Measurements from ENCODE around the gene F11R.
"Not testable (repeated sequence)": the region's sequence is repeated elsewhere in the genome, so short reads cannot be mapped to it uniquely, and the experiment has no call there.

The F11R gene

DNA sequence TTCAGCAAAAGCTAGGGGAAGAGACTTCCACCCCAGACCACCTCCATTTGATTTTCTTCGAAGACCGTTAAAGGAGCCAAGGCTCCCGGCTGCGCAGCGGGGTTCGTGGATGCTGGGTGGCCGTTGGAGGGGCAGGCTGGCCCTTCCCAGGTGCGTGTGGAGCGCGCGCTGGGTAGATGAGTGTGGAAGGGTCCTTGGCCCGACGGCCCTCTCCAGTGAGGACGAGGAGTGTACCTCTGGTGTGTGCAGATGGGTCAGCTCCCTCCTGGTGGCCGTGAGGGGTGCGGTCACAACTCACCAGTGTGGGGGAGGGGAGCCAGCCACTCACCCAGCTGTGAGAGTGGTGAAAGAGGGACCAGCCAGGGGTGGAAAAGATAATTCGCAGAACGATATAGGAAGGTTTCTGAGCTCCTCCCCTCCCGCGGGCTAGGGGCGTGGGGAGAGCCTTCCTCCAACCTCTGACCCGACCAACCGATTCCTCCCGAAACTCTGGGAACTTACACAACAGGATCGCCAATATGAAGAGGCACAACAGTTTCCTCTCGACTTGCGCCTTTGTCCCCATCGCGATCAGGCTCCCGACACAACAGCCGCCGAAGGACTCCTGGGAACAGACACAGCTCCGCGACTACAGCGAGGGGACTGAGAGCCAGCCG is at the start of gene F11R:
Gene F11R (minus strand): TSS at position 644 of the 656 bp plus-strand sequence. CDS start 79 bp downstream, at position 565.
- Histone ChIP-seq H3K36me3 (replicated peaks) (no peaks in the 10 kb centered on the region), H3K4me1 (peaks cover 31% of the 10 kb centered on the region), H3K4me3 (peak within 1 kb of the TSS; percentile 58), H3K27me3 (ENCODE audit: low read depth) (no peaks in the 10 kb centered on the region), H3K9me3 (no peaks in the 10 kb centered on the region)
- in situ Hi-C loops (cut with MboI; ENCODE audit: low sequenced_read_pairs) = no loop called here
- DNase-seq (ENCODE audit: low spot score in 2 of 2) = peak; percentile 28 to 79

DNA sequence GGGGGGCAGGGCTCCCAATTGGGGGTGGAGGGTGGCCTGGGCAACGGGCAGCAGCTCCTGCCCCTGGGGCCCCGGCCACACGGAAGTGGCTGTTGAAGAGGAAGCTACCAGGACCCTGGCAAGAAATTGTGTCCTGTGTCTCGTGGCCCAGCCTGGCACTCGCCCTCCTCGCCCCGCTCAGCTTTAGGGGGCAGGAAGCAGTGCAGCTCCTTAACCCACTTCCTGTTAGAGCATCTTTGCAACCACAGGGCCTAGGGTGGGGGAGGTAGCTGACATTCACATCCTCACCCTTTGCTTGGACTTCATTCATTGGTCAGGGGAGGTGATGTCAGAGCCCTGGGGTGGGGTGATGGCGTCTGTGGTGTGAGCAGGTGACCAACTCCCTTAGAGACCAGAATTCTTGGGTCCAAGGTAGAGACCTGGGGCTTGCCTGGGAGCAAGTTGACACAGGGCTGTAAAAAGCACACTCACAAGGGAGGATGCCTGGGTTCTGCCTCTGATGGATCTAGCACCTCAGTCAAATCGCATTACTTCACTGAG is 48.8 kb upstream of the F11R start, which contains the start of gene ARHGAP30:
Gene ARHGAP30 (minus strand): TSS at position 161 of the 540 bp plus-strand sequence. CDS start 267 bp downstream, outside the sequence.
- H3K27me3 ChIP-seq (ENCODE audit: low read depth) = no peaks in the 10 kb centered on the region
- no peaks in the 10 kb centered on the region for H3K4me1 ChIP-seq
- no peak for DNase-seq (ENCODE audit: low spot score in 2 of 2)
- H3K36me3 ChIP-seq (replicated peaks) = no peaks in the 10 kb centered on the region
- no peaks in the 10 kb centered on the region for H3K9me3 ChIP-seq
- in situ Hi-C loops (cut with MboI; ENCODE audit: low sequenced_read_pairs) = no loop called here
- no peak within 1 kb of the TSS for H3K4me3 ChIP-seq

- DNase-seq (ENCODE audit: low spot score in 2 of 2) = no peak
- H3K27me3 ChIP-seq (ENCODE audit: low read depth) = no peaks in the 10 kb centered on the region
- H3K9me3 ChIP-seq = no peaks in the 10 kb centered on the region
- in situ Hi-C loops (cut with MboI; ENCODE audit: low sequenced_read_pairs) = no loop called here
- no peak overlapping the region for H3K4me3 ChIP-seq
- H3K4me1 ChIP-seq = no peaks in the 10 kb centered on the region
- H3K36me3 ChIP-seq (replicated peaks) = no peaks in the 10 kb centered on the region
Observed at GRCh38 chr1:161069241-161069640, 48.3 kb upstream of the F11R start.

DNA sequence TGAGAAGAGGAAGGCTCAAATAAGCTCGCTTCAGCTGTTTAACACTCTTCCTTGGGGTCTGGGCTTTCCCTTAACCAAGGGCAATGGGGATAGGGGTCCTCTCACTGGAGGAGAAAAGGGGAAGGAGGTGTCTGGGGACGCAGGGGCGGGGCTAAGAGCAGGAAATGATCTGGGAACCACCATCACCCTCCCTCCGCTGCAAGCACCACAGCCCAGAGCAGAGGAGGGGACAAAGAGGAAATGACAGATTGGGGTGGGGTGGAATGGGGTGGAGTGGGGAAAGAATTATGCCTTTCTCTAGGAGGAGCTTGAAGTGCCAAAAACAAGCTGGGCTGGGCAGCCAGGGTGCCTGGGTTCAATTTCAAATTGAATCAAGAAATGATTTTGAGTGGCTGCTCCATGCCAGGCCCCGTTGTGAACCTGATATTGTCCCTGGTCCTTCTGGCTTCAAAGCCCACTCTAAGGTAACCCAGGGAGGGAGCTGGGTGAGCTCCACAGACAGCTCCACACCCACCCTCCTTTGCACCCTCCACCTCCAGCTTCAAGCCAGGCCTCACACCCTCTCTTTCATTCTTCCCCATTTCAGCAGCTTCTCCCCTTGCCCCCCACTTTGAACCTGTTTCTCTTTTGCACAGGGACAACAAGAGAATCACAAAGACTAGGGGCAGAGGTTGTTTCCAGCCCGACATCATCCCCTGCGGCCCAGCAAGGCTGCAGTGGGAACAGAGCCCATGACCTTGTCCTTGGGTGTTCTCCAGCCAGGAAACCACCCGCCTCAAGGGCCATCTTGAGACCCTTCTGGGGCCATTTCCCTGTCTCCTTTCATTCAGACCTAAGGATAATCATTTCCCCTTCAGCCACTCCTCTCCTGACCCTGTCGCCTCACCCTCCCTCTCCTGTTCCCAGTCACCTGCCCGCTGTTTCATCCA is 47.6 kb upstream of the F11R start:
- H3K36me3 ChIP-seq (replicated peaks) = no peaks in the 10 kb centered on the region
- no peak for DNase-seq (ENCODE audit: low spot score in 2 of 2)
- no peaks in the 10 kb centered on the region for H3K9me3 ChIP-seq
- in situ Hi-C loops (cut with MboI; ENCODE audit: low sequenced_read_pairs) = no loop called here
- H3K4me1 ChIP-seq = no peaks in the 10 kb centered on the region
- H3K27me3 ChIP-seq (ENCODE audit: low read depth) = no peaks in the 10 kb centered on the region; the same call in 1 of the 2 replicates
- no peak overlapping the region for H3K4me3 ChIP-seq

- no peaks in the 10 kb centered on the region for H3K4me1 ChIP-seq
- H3K4me3 ChIP-seq = no peak overlapping the region
- DNase-seq (ENCODE audit: low spot score in 2 of 2) = no peak
Observed at GRCh38 chr1:161066694-161067093, 45.7 kb upstream of the F11R start.

DNA sequence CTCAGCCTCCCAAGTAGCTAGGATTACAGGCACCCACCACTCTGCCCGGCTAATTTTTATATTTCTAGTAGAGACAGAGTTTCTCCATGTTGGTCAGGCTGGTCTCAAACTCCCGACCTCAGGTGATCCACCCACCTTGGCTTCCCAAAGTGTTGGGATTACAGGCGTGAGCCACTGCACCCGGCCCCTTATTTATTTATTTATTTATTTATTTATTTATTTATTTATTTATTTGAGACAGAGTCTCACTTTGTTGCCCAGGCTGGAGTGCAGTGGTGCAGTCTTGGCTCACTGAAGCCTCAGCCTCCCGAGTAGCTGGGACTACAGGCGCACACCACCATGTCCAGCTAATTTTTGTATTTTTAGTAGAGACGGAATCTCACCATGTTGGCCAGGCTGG is 44.7 kb upstream of the F11R start:
- H3K4me3 ChIP-seq; H3K27me3 ChIP-seq (ENCODE audit: low read depth); H3K4me1 ChIP-seq; in situ Hi-C loops (cut with MboI; ENCODE audit: low sequenced_read_pairs); H3K9me3 ChIP-seq; DNase-seq (ENCODE audit: low spot score in 2 of 2); H3K36me3 ChIP-seq (replicated peaks): not testable (repeated sequence)

More at GRCh38 chr1:161066694-161067093, 45.7 kb upstream of the F11R start:
- in situ Hi-C loops (cut with MboI; ENCODE audit: low sequenced_read_pairs) = no loop called here
- no peaks in the 10 kb centered on the region for H3K36me3 ChIP-seq (replicated peaks)
- no peaks in the 10 kb centered on the region for H3K9me3 ChIP-seq
- no peaks in the 10 kb centered on the region; the same call in 1 of the 2 replicates for H3K27me3 ChIP-seq (ENCODE audit: low read depth)

DNA sequence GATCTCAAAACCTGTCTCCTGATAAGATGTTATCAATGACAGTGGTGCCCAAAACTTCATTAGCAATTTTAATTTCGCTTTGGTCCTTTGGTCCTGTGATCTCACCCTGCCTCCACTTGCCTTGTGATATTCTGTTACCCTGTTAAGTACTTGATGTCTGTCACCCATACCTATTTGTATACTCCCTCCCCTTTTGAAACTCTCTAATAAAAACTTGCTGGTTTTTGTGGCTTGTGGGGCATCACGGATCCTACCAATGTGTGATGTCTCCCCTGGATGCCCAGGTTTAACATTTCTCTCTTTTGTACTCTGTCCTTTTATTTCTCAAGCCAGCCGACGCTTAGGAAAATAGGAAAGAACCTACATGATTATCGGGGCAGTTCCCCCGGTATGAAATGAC is 43.0 kb upstream of the F11R start:
- H3K36me3 ChIP-seq (replicated peaks); H3K4me3 ChIP-seq; H3K4me1 ChIP-seq; DNase-seq (ENCODE audit: low spot score in 2 of 2); in situ Hi-C loops (cut with MboI; ENCODE audit: low sequenced_read_pairs); H3K9me3 ChIP-seq; H3K27me3 ChIP-seq (ENCODE audit: low read depth): not testable (repeated sequence)

GRCh38 chr1:161061419-161061818 is 40.5 kb upstream of the F11R start:
- no peaks in the 10 kb centered on the region for H3K4me1 ChIP-seq
- no peak overlapping the region for H3K4me3 ChIP-seq
- H3K9me3 ChIP-seq = no peaks in the 10 kb centered on the region
- DNase-seq (ENCODE audit: low spot score in 2 of 2) = no peak
- no peaks in the 10 kb centered on the region for H3K36me3 ChIP-seq (replicated peaks)
- in situ Hi-C loops (cut with MboI; ENCODE audit: low sequenced_read_pairs) = no loop called here
- H3K27me3 ChIP-seq (ENCODE audit: low read depth) = no peaks in the 10 kb centered on the region; the same call in 1 of the 2 replicates

- Histone ChIP-seq H3K9me3 (no peaks in the 10 kb centered on the region), H3K4me1 (no peaks in the 10 kb centered on the region), H3K4me3 (no peak overlapping the region), H3K27me3 (ENCODE audit: low read depth) (no peaks in the 10 kb centered on the region; the same call in 1 of the 2 replicates), H3K36me3 (replicated peaks) (no peaks in the 10 kb centered on the region)
- DNase-seq (ENCODE audit: low spot score in 2 of 2) = no peak
- in situ Hi-C loops (cut with MboI; ENCODE audit: low sequenced_read_pairs) = no loop called here
Observed at GRCh38 chr1:161059293-161059692, 38.3 kb upstream of the F11R start.

GRCh38 chr1:161054805-161055204 is 33.9 kb upstream of the F11R start:
- Histone ChIP-seq H3K9me3 (no peaks in the 10 kb centered on the region), H3K27me3 (ENCODE audit: low read depth) (no peaks in the 10 kb centered on the region), H3K4me3 (no peak overlapping the region), H3K4me1 (no peaks in the 10 kb centered on the region), H3K36me3 (replicated peaks) (no peaks in the 10 kb centered on the region)
- DNase-seq (ENCODE audit: low spot score in 2 of 2) = no peak
- in situ Hi-C loops (cut with MboI; ENCODE audit: low sequenced_read_pairs) = no loop called here

DNA sequence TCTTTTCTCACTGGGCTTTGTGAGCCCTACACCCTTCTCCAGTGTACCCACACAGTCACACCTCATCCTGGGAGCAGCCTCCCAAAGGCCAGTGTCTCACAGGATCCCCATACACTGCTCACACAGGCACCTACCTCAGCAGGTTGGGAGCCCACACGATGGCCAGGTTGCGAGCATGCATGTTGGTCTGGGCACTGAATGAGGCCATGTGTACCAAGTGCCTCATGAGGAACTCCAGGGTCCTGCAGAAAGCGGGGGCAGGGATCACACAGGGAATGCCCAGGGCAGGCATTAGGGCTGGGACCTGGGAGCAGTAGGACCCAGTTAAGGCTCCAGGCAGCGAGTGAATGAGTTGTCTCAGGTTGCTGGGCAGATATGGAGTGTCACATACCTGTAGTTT is 33.3 kb upstream of the F11R start:
- Histone ChIP-seq H3K27me3 (ENCODE audit: low read depth) (no peaks in the 10 kb centered on the region), H3K9me3 (no peaks in the 10 kb centered on the region), H3K36me3 (replicated peaks) (no peaks in the 10 kb centered on the region), H3K4me3 (no peak overlapping the region), H3K4me1 (no peaks in the 10 kb centered on the region)
- DNase-seq (ENCODE audit: low spot score in 2 of 2) = no peak
- in situ Hi-C loops (cut with MboI; ENCODE audit: low sequenced_read_pairs) = no loop called here

DNA sequence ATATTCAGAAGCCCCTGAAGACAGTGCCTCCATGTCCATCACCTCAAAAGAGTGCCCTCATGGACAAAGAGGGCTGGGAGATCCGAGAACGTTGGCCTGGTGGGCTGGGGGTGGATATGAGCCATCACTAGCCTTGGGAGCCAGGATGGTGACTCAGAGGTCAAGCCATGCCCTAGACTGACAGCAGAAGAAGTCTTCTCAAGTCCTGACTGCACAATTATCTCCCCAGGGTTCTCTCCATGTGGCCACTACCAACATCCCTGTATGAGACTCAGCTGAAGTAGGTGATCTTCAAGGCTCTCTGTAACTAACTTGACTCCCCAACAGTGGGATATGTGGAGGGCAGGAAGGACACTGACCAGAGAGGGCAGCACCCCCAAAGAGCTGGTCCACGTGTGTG is 31.9 kb upstream of the F11R start:
- DNase-seq (ENCODE audit: low spot score in 2 of 2) = no peak
- no peaks in the 10 kb centered on the region for H3K27me3 ChIP-seq (ENCODE audit: low read depth)
- no peaks in the 10 kb centered on the region for H3K4me1 ChIP-seq
- H3K36me3 ChIP-seq (replicated peaks) = no peaks in the 10 kb centered on the region
- H3K9me3 ChIP-seq = no peaks in the 10 kb centered on the region; the same call in 1 of the 2 replicates
- in situ Hi-C loops (cut with MboI; ENCODE audit: low sequenced_read_pairs) = no loop called here
- no peak overlapping the region for H3K4me3 ChIP-seq

DNA sequence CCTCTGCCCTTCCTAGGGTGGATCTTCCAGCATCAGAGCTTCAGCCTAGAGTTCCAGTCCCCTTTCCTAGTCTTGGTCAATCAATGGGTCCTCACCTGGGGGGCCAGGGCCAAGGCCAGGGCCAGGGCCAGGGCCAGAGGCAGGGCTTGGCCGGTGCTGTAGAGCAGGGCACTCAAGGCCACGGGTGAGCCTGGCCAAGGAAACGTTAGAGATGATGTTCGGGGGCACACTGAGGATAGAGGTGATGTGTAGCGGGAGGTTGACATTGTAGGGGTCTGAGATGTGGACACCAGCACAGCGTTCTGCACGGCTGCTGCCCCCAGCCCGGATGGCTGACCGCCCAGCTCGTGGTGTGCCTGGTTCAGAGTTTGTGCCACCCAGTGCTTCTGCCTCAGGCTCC is 30.3 kb upstream of the F11R start:
- in situ Hi-C loops (cut with MboI; ENCODE audit: low sequenced_read_pairs) = no loop called here
- Histone ChIP-seq H3K36me3 (replicated peaks) (no peaks in the 10 kb centered on the region), H3K4me3 (no peak overlapping the region), H3K27me3 (ENCODE audit: low read depth) (no peaks in the 10 kb centered on the region), H3K9me3 (peaks cover 7% of the 10 kb centered on the region), H3K4me1 (0 out of 2 replicates have a peak, but pooled peaks cover 2% of the 10 kb centered on the region)
- DNase-seq (ENCODE audit: low spot score in 2 of 2) = no peak

All from HAP-1 (cell line).